Measurements from ENCODE around the gene TLDC2. TPM values are rescaled to one million over a fixed set of nuclear protein-coding genes. Genes with fewer than 3 reads are reported as not detected.
"Not testable (repeated sequence)": the region's sequence is repeated elsewhere in the genome, so short reads cannot be mapped to it uniquely, and the experiment has no call there.

TLDC2 gene
- total RNA-seq, 1 donor from 2014 or later: not detected

GRCh38 chr20:36932476-36933426 is 56.8 kb downstream of the TLDC2 start:
- intact Hi-C loops (cut with micrococcal nuclease): no loop called here
- DNase-seq: no peak
- no peak overlapping the region for H3K27ac ChIP-seq (replicated peaks)
- peaks cover 84% of the 10 kb centered on the region for H3K36me3 ChIP-seq
- H3K4me3 ChIP-seq: no peak overlapping the region
- H3K27me3 ChIP-seq (ENCODE audit: low read depth): no peaks in the 10 kb centered on the region
- no peaks in the 10 kb centered on the region for H3K9me3 ChIP-seq (replicated peaks)
- H3K4me1 ChIP-seq: peaks cover 29% of the 10 kb centered on the region
- no peak for TF ChIP-seq CTCF (IDR thresholded peaks at IDR 0.05; ENCODE audit: borderline replicate concordance)

- H3K27me3 ChIP-seq (ENCODE audit: low read depth); intact Hi-C loops (cut with micrococcal nuclease); H3K9me3 ChIP-seq (replicated peaks); DNase-seq; H3K27ac ChIP-seq (replicated peaks); H3K4me3 ChIP-seq: not testable (repeated sequence)
- peaks cover 84% of the 10 kb centered on the region for H3K36me3 ChIP-seq
- H3K4me1 ChIP-seq: peaks cover 37% of the 10 kb centered on the region
Measured at GRCh38 chr20:36933571-36933970, 57.6 kb downstream of the TLDC2 start.

- TF ChIP-seq CTCF (IDR thresholded peaks at IDR 0.05; ENCODE audit: borderline replicate concordance): no peak
- Histone ChIP-seq H3K27ac (replicated peaks) (peak overlapping the region; percentile 93), H3K4me1 (peaks cover 64% of the 10 kb centered on the region), H3K27me3 (ENCODE audit: low read depth) (no peaks in the 10 kb centered on the region), H3K9me3 (replicated peaks) (no peaks in the 10 kb centered on the region), H3K4me3 (no peak overlapping the region), H3K36me3 (peaks cover 77% of the 10 kb centered on the region)
- intact Hi-C loops (cut with micrococcal nuclease): no loop called here
- DNase-seq: no peak
Measured at GRCh38 chr20:36936341-36936740, 60.4 kb downstream of the TLDC2 start.

GRCh38 chr20:36936761-36937401 is 60.9 kb downstream of the TLDC2 start:
- H3K9me3 ChIP-seq (replicated peaks); intact Hi-C loops (cut with micrococcal nuclease); DNase-seq; H3K4me3 ChIP-seq; H3K27me3 ChIP-seq (ENCODE audit: low read depth): not testable (repeated sequence)
- Histone ChIP-seq H3K4me1 (peaks cover 69% of the 10 kb centered on the region), H3K27ac (replicated peaks) (peak overlapping the region; percentile 93), H3K36me3 (peaks cover 74% of the 10 kb centered on the region)

GRCh38 chr20:36937402-36937770 is 61.4 kb downstream of the TLDC2 start:
- Histone ChIP-seq H3K36me3 (peaks cover 76% of the 10 kb centered on the region), H3K27me3 (ENCODE audit: low read depth) (no peaks in the 10 kb centered on the region), H3K9me3 (replicated peaks) (no peaks in the 10 kb centered on the region), H3K4me1 (peaks cover 74% of the 10 kb centered on the region), H3K27ac (replicated peaks) (peak overlapping the region; percentile 93), H3K4me3 (no peak overlapping the region)
- DNase-seq: no peak
- intact Hi-C loops (cut with micrococcal nuclease): no loop called here
- TF ChIP-seq CTCF (IDR thresholded peaks at IDR 0.05; ENCODE audit: borderline replicate concordance): no peak

GRCh38 chr20:36941401-36941835 is 65.5 kb downstream of the TLDC2 start:
- peaks cover 68% of the 10 kb centered on the region for H3K36me3 ChIP-seq

More at GRCh38 chr20:36941401-36941835, 65.5 kb downstream of the TLDC2 start:
- peak overlapping the region; percentile 93 for H3K27ac ChIP-seq (replicated peaks)
- peaks cover 99% of the 10 kb centered on the region for H3K4me1 ChIP-seq
- H3K27me3 ChIP-seq (ENCODE audit: low read depth): no peaks in the 10 kb centered on the region
- H3K9me3 ChIP-seq (replicated peaks): no peaks in the 10 kb centered on the region
- no peak for DNase-seq
- H3K4me3 ChIP-seq: no peak overlapping the region
- intact Hi-C loops (cut with micrococcal nuclease): no loop called here
- no peak for TF ChIP-seq CTCF (IDR thresholded peaks at IDR 0.05; ENCODE audit: borderline replicate concordance)

Other genes starting within 250 kb of the TLDC2 start
- 0.19 TPM for gene SLA2, start 229.9 kb upstream of the TLDC2 start, total RNA-seq
- 34.4 TPM for gene NDRG3, start 130.0 kb upstream of the TLDC2 start, total RNA-seq
- gene DSN1, start 102.4 kb upstream of the TLDC2 start, total RNA-seq: 4.8 TPM
- 37.8 TPM for gene SAMHD1, start 75.6 kb downstream of the TLDC2 start, total RNA-seq
- 4.7 TPM for gene RBL1, start 219.9 kb downstream of the TLDC2 start, total RNA-seq

All from left ventricle myocardium inferior (tissue), 1 donor.